ENCODE data around the gene KIF16B. TPM values are rescaled to one million over a fixed set of nuclear protein-coding genes. Genes with fewer than 3 reads are reported as not detected.
"Not testable (repeated sequence)": the region's sequence is repeated elsewhere in the genome, so short reads cannot be mapped to it uniquely, and the experiment has no call there.

The KIF16B gene
- total RNA-seq, 1 experiment from 2014 or later = 4.6 TPM

DNA sequence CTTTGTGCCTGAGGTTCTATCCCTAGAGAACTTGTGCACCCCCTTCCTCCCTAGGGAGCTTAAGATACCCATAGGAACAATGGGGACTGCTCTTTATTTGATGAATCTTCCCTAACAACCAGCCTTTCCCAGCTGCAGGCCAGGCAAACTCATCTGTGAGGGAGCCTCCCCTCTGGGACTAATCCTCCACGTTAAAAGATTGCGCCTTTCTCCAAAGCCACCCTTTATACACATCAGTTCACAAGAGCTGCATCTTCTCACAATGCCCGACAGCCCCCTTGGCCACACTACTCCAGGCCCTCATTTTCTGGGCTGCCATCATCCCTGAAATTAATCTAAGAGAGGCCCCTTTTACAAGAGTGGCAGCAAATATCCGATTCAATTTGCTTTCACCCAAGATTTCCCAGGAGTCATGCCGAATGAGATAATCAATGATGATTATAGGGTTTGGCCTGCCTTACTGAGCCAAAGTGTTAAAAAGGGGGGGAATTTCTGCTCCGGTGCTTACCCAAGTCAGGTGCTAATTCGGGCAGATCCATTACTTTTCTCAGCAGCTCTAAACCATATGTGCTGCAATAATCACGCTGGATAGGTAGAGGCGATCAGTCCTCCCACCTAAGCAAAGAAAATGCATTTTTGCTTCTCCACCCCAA is 336.5 kb downstream of the KIF16B start:
- no peaks in the 10 kb centered on the region for H3K27me3 ChIP-seq (replicated peaks; ENCODE audit: insufficient read depth, low read depth, low read length, poor library complexity)
- no peaks in the 10 kb centered on the region for H3K36me3 ChIP-seq (ENCODE audit: insufficient read depth, low read length, poor library complexity, severe bottlenecking)
- no peak for DNase-seq (ENCODE audit: low spot score)
- intact Hi-C loops (cut with micrococcal nuclease; ENCODE audit: unreplicated experiment) = no loop called here
- peaks cover 5% of the 10 kb centered on the region for H3K9me3 ChIP-seq (ENCODE audit: low read depth, low read length, poor library complexity, severe bottlenecking)
- H3K4me1 ChIP-seq (ENCODE audit: insufficient read depth, low read length, poor library complexity, severe bottlenecking) = no peaks in the 10 kb centered on the region
- H3K27ac ChIP-seq (ENCODE audit: low read depth, low read length, poor library complexity, severe bottlenecking) = no peak overlapping the region
- no peak for TF ChIP-seq EZH2 (IDR thresholded peaks at IDR 0.05; ENCODE audit: borderline replicate concordance, low read depth, low read length, poor library complexity, severe bottlenecking)
- TF ChIP-seq, protein P1, sequence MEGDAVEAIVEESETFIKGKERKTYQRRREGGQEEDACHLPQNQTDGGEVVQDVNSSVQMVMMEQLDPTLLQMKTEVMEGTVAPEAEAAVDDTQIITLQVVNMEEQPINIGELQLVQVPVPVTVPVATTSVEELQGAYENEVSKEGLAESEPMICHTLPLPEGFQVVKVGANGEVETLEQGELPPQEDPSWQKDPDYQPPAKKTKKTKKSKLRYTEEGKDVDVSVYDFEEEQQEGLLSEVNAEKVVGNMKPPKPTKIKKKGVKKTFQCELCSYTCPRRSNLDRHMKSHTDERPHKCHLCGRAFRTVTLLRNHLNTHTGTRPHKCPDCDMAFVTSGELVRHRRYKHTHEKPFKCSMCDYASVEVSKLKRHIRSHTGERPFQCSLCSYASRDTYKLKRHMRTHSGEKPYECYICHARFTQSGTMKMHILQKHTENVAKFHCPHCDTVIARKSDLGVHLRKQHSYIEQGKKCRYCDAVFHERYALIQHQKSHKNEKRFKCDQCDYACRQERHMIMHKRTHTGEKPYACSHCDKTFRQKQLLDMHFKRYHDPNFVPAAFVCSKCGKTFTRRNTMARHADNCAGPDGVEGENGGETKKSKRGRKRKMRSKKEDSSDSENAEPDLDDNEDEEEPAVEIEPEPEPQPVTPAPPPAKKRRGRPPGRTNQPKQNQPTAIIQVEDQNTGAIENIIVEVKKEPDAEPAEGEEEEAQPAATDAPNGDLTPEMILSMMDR (conservative IDR thresholded peaks at IDR 0.05; ENCODE audit: low read depth, low read length) = no peak
- H3K4me3 ChIP-seq (ENCODE audit: low read depth, low read length, poor library complexity, severe bottlenecking) = no peak overlapping the region
- CTCF ChIA-PET = no interaction called here
- POLR2A ChIA-PET (ENCODE audit: low non-redundant PET) = no interaction called here
- no TSS peak for BruUV-seq (replicated peaks)

- no peak for DNase-seq (ENCODE audit: low spot score)
- Histone ChIP-seq H3K36me3 (ENCODE audit: insufficient read depth, low read length, poor library complexity, severe bottlenecking) (no peaks in the 10 kb centered on the region), H3K9me3 (ENCODE audit: low read depth, low read length, poor library complexity, severe bottlenecking) (peaks cover 5% of the 10 kb centered on the region), H3K4me3 (ENCODE audit: low read depth, low read length, poor library complexity, severe bottlenecking) (no peak overlapping the region), H3K27me3 (replicated peaks; ENCODE audit: insufficient read depth, low read depth, low read length, poor library complexity) (no peaks in the 10 kb centered on the region), H3K4me1 (ENCODE audit: insufficient read depth, low read length, poor library complexity, severe bottlenecking) (no peaks in the 10 kb centered on the region), H3K27ac (ENCODE audit: low read depth, low read length, poor library complexity, severe bottlenecking) (no peak overlapping the region)
- ChIA-PET CTCF (no interaction called here), POLR2A (ENCODE audit: low non-redundant PET) (no interaction called here)
- intact Hi-C loops (cut with micrococcal nuclease; ENCODE audit: unreplicated experiment) = no loop called here
- TF ChIP-seq EZH2 (IDR thresholded peaks at IDR 0.05; ENCODE audit: borderline replicate concordance, low read depth, low read length, poor library complexity, severe bottlenecking) = no peak
- no TSS peak for BruUV-seq (replicated peaks)
These were observed 342.8 kb downstream of the KIF16B start for GRCh38 chr20:16230402-16230801.

- Histone ChIP-seq H3K9me3 (ENCODE audit: low read depth, low read length, poor library complexity, severe bottlenecking) (peaks cover 5% of the 10 kb centered on the region), H3K27ac (ENCODE audit: low read depth, low read length, poor library complexity, severe bottlenecking) (no peak overlapping the region), H3K36me3 (ENCODE audit: insufficient read depth, low read length, poor library complexity, severe bottlenecking) (no peaks in the 10 kb centered on the region), H3K4me1 (ENCODE audit: insufficient read depth, low read length, poor library complexity, severe bottlenecking) (no peaks in the 10 kb centered on the region), H3K27me3 (replicated peaks; ENCODE audit: insufficient read depth, low read depth, low read length, poor library complexity) (no peaks in the 10 kb centered on the region), H3K4me3 (ENCODE audit: low read depth, low read length, poor library complexity, severe bottlenecking) (no peak overlapping the region)
- intact Hi-C loops (cut with micrococcal nuclease; ENCODE audit: unreplicated experiment) = no loop called here
- ChIA-PET CTCF (no interaction called here), POLR2A (ENCODE audit: low non-redundant PET) (no interaction called here)
- TF ChIP-seq, protein P1 (conservative IDR thresholded peaks at IDR 0.05; ENCODE audit: low read depth, low read length) = no peak
- TF ChIP-seq EZH2 (IDR thresholded peaks at IDR 0.05; ENCODE audit: borderline replicate concordance, low read depth, low read length, poor library complexity, severe bottlenecking) = no peak
- BruUV-seq (replicated peaks) = no TSS peak
- DNase-seq (ENCODE audit: low spot score) = no peak
These were observed 343.4 kb downstream of the KIF16B start for GRCh38 chr20:16229813-16230212.

GRCh38 chr20:16228722-16229121 is 344.5 kb downstream of the KIF16B start:
- Histone ChIP-seq H3K4me1 (ENCODE audit: insufficient read depth, low read length, poor library complexity, severe bottlenecking) (no peaks in the 10 kb centered on the region), H3K9me3 (ENCODE audit: low read depth, low read length, poor library complexity, severe bottlenecking) (peaks cover 5% of the 10 kb centered on the region), H3K27me3 (replicated peaks; ENCODE audit: insufficient read depth, low read depth, low read length, poor library complexity) (no peaks in the 10 kb centered on the region), H3K4me3 (ENCODE audit: low read depth, low read length, poor library complexity, severe bottlenecking) (no peak overlapping the region), H3K36me3 (ENCODE audit: insufficient read depth, low read length, poor library complexity, severe bottlenecking) (no peaks in the 10 kb centered on the region), H3K27ac (ENCODE audit: low read depth, low read length, poor library complexity, severe bottlenecking) (no peak overlapping the region)
- BruUV-seq (replicated peaks) = no TSS peak
- TF ChIP-seq, protein P1 (conservative IDR thresholded peaks at IDR 0.05; ENCODE audit: low read depth, low read length) = no peak
- no peak for TF ChIP-seq EZH2 (IDR thresholded peaks at IDR 0.05; ENCODE audit: borderline replicate concordance, low read depth, low read length, poor library complexity, severe bottlenecking)
- no peak for DNase-seq (ENCODE audit: low spot score)
- ChIA-PET POLR2A (ENCODE audit: low non-redundant PET) (no interaction called here), CTCF (no interaction called here)
- intact Hi-C loops (cut with micrococcal nuclease; ENCODE audit: unreplicated experiment) = no loop called here

- H3K4me1 ChIP-seq (ENCODE audit: insufficient read depth, low read length, poor library complexity, severe bottlenecking); H3K9me3 ChIP-seq (ENCODE audit: low read depth, low read length, poor library complexity, severe bottlenecking); DNase-seq (ENCODE audit: low spot score); BruUV-seq (replicated peaks); H3K36me3 ChIP-seq (ENCODE audit: insufficient read depth, low read length, poor library complexity, severe bottlenecking); intact Hi-C loops (cut with micrococcal nuclease; ENCODE audit: unreplicated experiment); CTCF ChIA-PET; H3K4me3 ChIP-seq (ENCODE audit: low read depth, low read length, poor library complexity, severe bottlenecking); POLR2A ChIA-PET (ENCODE audit: low non-redundant PET); H3K27me3 ChIP-seq (replicated peaks; ENCODE audit: insufficient read depth, low read depth, low read length, poor library complexity); H3K27ac ChIP-seq (ENCODE audit: low read depth, low read length, poor library complexity, severe bottlenecking): not testable (repeated sequence)
These were observed 346.3 kb downstream of the KIF16B start for GRCh38 chr20:16226961-16227360.
